HepG2 (cell line): ENCODE results near the gene SEC14L5. TPM values are rescaled to one million over a fixed set of nuclear protein-coding genes. Genes with fewer than 3 reads are reported as not detected.

Experiments
- ATAC-seq: fragments of 200-7000 bp; cut with Tn5 transposase; 3 replicates; pipeline ENCODE4 v1.9.1; 2020; ENCODE audit warnings: mild to moderate bottlenecking, moderate library complexity
- BruUV-seq: library from RNA; stranded (reverse); fragments of 400-500 nt; replicated peaks from 2 replicates; lab custom pipeline; 2021; lab: Mats Ljungman, UMichigan
- CTCF ChIA-PET: fragments of 300-600 bp; formaldehyde crosslinking; extraction: SDS; loops from one replicate; lab custom pipeline; 2021; ENCODE audit warnings: low total read pairs, inconsistent platforms, low intra/inter-chr PET ratio; lab: Yijun Ruan, JAX
- POLR2A ChIA-PET: fragments of 350-600 bp; sonication (Branson Sonifier 250); formaldehyde crosslinking; loops from one replicate; lab custom pipeline; 2020; ENCODE audit warnings: antibody characterized with exemption, inconsistent platforms; lab: Yijun Ruan, JAX
- DNase-seq: peaks from one replicate; pipeline ENCODE4 v3.0.0-alpha.2; 2015; ENCODE audit warnings: low spot score
- FAIRE-seq: peaks from 3 replicates; lab custom pipeline; 2011; peaks lifted over from hg19 to GRCh38; lab: Jason Lieb, UNC
- H2AFZ ChIP-seq: one replicate; pipeline ENCODE4 v1.6.1; 2011; ENCODE audit warnings: low read length, inconsistent platforms
- H3K27ac ChIP-seq: fragments of 300-600 bp; 3 replicates; pipeline ENCODE4 v1.8.0; 2011; ENCODE audit warnings: mixed run types, mild to moderate bottlenecking, mixed read lengths, low read length, inconsistent platforms; ENCODE audit not compliant: insufficient read depth; ENCODE audit errors: extremely low read length
- H3K27me3 ChIP-seq, 2 experiments: fragments of 200-600 bp in 1 of 2; 2 replicates in 1 of 2; 3 replicates in 1 of 2; pipeline versions ENCODE4 v1.6.0 to v1.8.0; 2011; ENCODE audit warnings: low read length in 2 of 2, mild to moderate bottlenecking in 2 of 2, moderate library complexity in 2 of 2, inconsistent platforms in 1 of 2; ENCODE audit not compliant: insufficient read depth in 2 of 2, control insufficient read depth in 1 of 2
- H3K36me3 ChIP-seq, 2 experiments: fragments of 200-600 bp in 1 of 2; replicated peaks in 1 of 2; 2 replicates in 1 of 2; 3 replicates in 1 of 2; pipeline versions ENCODE4 v1.5.1 to v1.8.0; 2011; ENCODE audit warnings: low read length in 2 of 2, inconsistent platforms in 1 of 2; ENCODE audit not compliant: insufficient read depth in 2 of 2, control insufficient read depth in 1 of 2
- H3K4me1 ChIP-seq: 2 replicates; pipeline ENCODE4 v1.5.1; 2012; ENCODE audit warnings: low read length, inconsistent platforms; ENCODE audit not compliant: insufficient read depth
- H3K4me2 ChIP-seq: 2 replicates; pipeline ENCODE4 v1.6.0; 2011; ENCODE audit warnings: low read depth, low read length, inconsistent platforms
- H3K4me3 ChIP-seq, 3 experiments: fragments of 200-600 bp in 1 of 3; sonication (generic), shearing (Covaris generic) in 1 of 3; replicated peaks in 1 of 3; 2 replicates each; pipeline ENCODE4 v1.5.1; 2011 to 2016; ENCODE audit warnings: low read length in 3 of 3, inconsistent platforms in 2 of 3, low read depth in 2 of 3, mild to moderate bottlenecking in 2 of 3, control low read depth in 1 of 3, mixed read lengths in 1 of 3; ENCODE audit not compliant: insufficient read depth in 1 of 3
- H3K79me2 ChIP-seq: one replicate; pipeline ENCODE4 v1.6.1; 2011; ENCODE audit warnings: low read length, inconsistent platforms; ENCODE audit not compliant: insufficient read depth
- H3K9ac ChIP-seq: 2 replicates; pipeline ENCODE4 v1.6.0; 2011; ENCODE audit warnings: mild to moderate bottlenecking, low read depth, low read length, inconsistent platforms; ENCODE audit not compliant: insufficient read depth
- H3K9me3 ChIP-seq: 2 replicates; pipeline ENCODE4 v1.5.1; 2012; ENCODE audit warnings: mild to moderate bottlenecking, low read length
- H4K20me1 ChIP-seq: 2 replicates; pipeline ENCODE4 v1.6.0; 2011; ENCODE audit warnings: inconsistent platforms, mild to moderate bottlenecking, low read length, moderate library complexity; ENCODE audit not compliant: insufficient read depth
- BCL6 ChIP-seq: IDR thresholded peaks from 2 replicates; pipeline ENCODE4 v1.6.1; 2016; ENCODE audit warnings: missing genetic modification reagents, missing compliant biosample characterization
- HHEX ChIP-seq: IDR thresholded peaks from 2 replicates; pipeline ENCODE4 v1.6.1; 2016; ENCODE audit warnings: control low read depth
- MIER2 ChIP-seq: IDR thresholded peaks from 2 replicates; pipeline ENCODE4 v1.6.1; 2016; ENCODE audit warnings: missing biosample characterization, missing genetic modification reagents
- NCOA1 ChIP-seq: sonication (generic); formaldehyde crosslinking; IDR thresholded peaks from 2 replicates; pipeline ENCODE4 v1.9.0; 2021; ENCODE audit warnings: missing genetic modification reagents
- NFRKB ChIP-seq: fragments of 450-650 bp; IDR thresholded peaks from 2 replicates; pipeline ENCODE4 v1.6.1; 2017
- SSRP1 ChIP-seq: IDR thresholded peaks from 2 replicates; pipeline ENCODE4 v1.6.1; 2016; ENCODE audit warnings: control low read depth
- ZKSCAN5 ChIP-seq: sonication (generic); formaldehyde crosslinking; IDR thresholded peaks from 2 replicates; pipeline ENCODE4 v1.5.1; 2020; ENCODE audit warnings: mild to moderate bottlenecking, missing genetic modification reagents
- ZMYM2 ChIP-seq: sonication (generic); formaldehyde crosslinking; IDR thresholded peaks from 2 replicates; pipeline ENCODE4 v1.8.0; 2022; ENCODE audit warnings: mild to moderate bottlenecking, missing genetic modification reagents
- ZNF431 ChIP-seq: sonication (generic); formaldehyde crosslinking; IDR thresholded peaks from 2 replicates; pipeline ENCODE4 v1.9.0; 2022; ENCODE audit warnings: missing genetic modification reagents, low read depth, mild to moderate bottlenecking, borderline replicate concordance
- ZNF432 ChIP-seq: sonication (generic); formaldehyde crosslinking; IDR thresholded peaks from 2 replicates; pipeline ENCODE4 v1.5.0; 2020; ENCODE audit warnings: missing genetic modification reagents, mild to moderate bottlenecking, borderline replicate concordance
- ZNF737 ChIP-seq: sonication (generic); formaldehyde crosslinking; IDR thresholded peaks from 2 replicates; pipeline ENCODE4 v1.5.0; 2020; ENCODE audit warnings: missing genetic modification reagents, mild to moderate bottlenecking, borderline replicate concordance
- WGBS: methylation state at CpG from one replicate; pipeline ENCODE4 v1.1.6; 2017; ENCODE audit warnings: low lambda C conversion rate; 5-methylcytosine and 5-hydroxymethylcytosine counted together
- in situ Hi-C: cut with HindIII; loops from 2 replicates; pipeline ENCODE4 v1.10.0; 2017; ENCODE audit warnings: low pct_unique_long_range_greater_than_20kb; ENCODE audit not compliant: extremely low pct_ligation_motif_present
- intact Hi-C: fragments of 100-400 bp; cut with micrococcal nuclease; formaldehyde crosslinking; loops from one replicate; pipeline ENCODE4 v1.10.0; 2022; ENCODE audit not compliant: unreplicated experiment
- polyA plus RNA-seq, 8 experiments: library from polyadenylated mRNA; depleted of rRNA in 3 of 8; stranded (reverse) in 7 of 8; unstranded in 1 of 8; fragments of >200 nt; fragmentation: Illumina TruSeq in 4 of 8; extraction: Trizol in 4 of 8; gene quantifications; 2 replicates each; pipeline versions ENCODE4 v1.2.1 to v1.2.3, GENCODE V29; 2011 to 2016; ENCODE audit warnings: low read depth in 4 of 8, missing spikeins in 1 of 8, mixed read lengths in 1 of 8; ENCODE audit not compliant: insufficient read depth in 1 of 8
- total RNA-seq, 5 experiments: library from RNA; depleted of rRNA; stranded (reverse); fragments of >200 nt; fragmentation: Illumina TruSeq; extraction: Trizol; gene quantifications; 2 replicates each; pipeline ENCODE4 v1.2.3, GENCODE V29; 2016; ENCODE audit warnings: low read depth in 1 of 5
- TF ChIP-seq, protein P1 (sequence below): sonication (generic); formaldehyde crosslinking; IDR thresholded peaks from 2 replicates; pipeline ENCODE4 v1.4.0; 2020; ENCODE audit warnings: missing genetic modification reagents
- TF ChIP-seq, protein P2 (sequence below): sonication (generic); formaldehyde crosslinking; IDR thresholded peaks from 2 replicates; pipeline ENCODE4 v1.4.0; 2020; ENCODE audit warnings: mild to moderate bottlenecking, missing genetic modification reagents

SEC14L5 gene
- total and polyA plus RNA-seq, 2 of the 13 experiments (the other 11 are each of a cell fraction or from before 2014, with no cell fraction given), result 0.40 to 0.42 TPM

DNA sequence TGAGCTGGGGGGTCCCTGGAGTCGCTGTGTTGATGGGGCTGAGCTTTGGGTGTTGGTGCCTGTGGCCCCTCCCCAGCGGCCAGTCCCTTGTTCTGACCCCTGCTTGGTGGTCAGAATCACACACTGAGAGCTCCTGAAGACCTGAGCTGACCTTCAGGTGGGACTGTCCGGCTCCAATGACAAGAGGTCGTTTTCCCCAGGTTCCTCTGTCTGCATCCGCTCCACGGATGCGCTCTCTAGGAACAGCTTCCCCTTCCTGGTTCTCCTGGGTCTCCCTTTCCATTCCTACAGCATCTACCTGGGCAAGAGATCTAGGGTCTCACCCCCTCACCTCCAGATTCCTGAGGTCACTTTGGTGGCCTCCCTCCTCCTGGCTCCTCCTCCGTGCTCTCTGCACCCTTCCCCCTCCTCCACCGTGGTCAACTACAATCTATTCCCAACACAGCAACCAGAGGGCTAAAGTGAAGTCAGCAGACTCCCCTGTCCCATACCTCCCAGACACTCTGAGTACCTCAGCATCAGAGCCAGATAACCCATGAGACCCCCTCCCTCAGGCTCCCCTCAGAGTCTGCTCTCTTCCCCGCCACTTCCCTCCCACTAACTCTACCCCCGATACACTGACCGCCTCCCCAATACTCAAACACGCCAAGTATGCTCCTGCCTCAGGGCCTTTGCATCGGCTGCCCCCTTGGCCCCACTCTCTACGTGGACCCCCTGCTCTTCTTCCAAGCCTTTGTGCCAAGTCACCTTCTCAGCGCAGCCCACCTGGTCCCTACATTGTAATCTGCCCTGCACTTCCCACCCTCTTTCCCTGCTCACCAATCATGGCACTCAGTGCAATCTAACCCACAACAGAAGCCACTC is 9.0 kb upstream of the SEC14L5 start (continued):
- no peak for TF ChIP-seq MIER2 (CRISPR knock-in tag)

DNA sequence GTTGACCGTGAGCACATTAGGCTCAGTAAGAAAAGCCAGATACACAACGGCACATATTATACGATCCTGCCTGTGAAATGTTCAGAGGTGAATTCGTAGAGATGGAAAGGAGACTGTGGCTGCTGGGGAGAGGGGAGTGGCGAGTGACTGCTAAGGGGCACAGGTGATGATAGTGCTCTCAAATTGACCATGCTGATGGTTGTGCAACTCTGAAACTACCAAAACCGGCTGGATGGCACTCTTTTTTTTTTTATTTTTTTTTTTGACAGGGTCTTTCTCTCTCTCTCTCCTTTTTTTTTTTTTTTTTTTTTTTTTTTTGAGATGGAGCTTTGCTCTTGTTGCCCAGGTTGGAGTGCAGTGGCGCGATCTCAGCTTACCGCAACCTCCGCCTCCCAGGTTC is 8.1 kb upstream of the SEC14L5 start:
- peaks cover 52% of the 10 kb centered on the region for H3K4me1 ChIP-seq
- no TSS peak for BruUV-seq
- H3K9ac ChIP-seq, result no peak overlapping the region
- H3K36me3 ChIP-seq, result no peaks in the 10 kb centered on the region
- H3K4me2 ChIP-seq, result no peak overlapping the region
- ATAC-seq (no peak), DNase-seq (no peak), FAIRE-seq (no peak)
- H3K79me2 ChIP-seq, result no peaks in the 10 kb centered on the region
- no peaks in the 10 kb centered on the region; a peak in 1 of 5 replicates for H3K27me3 ChIP-seq
- no peaks in the 10 kb centered on the region for H4K20me1 ChIP-seq
- POLR2A ChIA-PET, result no interaction called here
- in situ Hi-C loops, result loop anchor here (25.0 kb wide), 1 partner anchor 438 kb away; no protein-coding TSS in a partner anchor
- no peak overlapping the region for H3K27ac ChIP-seq
- no peak overlapping the region for H3K4me3 ChIP-seq
- no peaks in the 10 kb centered on the region for H3K9me3 ChIP-seq
- WGBS, result 60% methylated on average over 10 of the region's 10 CpGs
- H2AFZ ChIP-seq, result no peak overlapping the region
- intact Hi-C loops, result loop anchor here (5.0 to 10.0 kb wide), 2 partner anchors 38 to 335 kb away; partner anchors contain the start of gene UBALD1
- CTCF ChIA-PET, result no interaction called here
- TF ChIP-seq NCOA1 (CRISPR knock-in tag) (no peak), ZNF431 (CRISPR knock-in tag) (no peak), SSRP1 (CRISPR knock-in tag) (no peak), NFRKB (no peak), ZNF432 (CRISPR knock-in tag) (no peak), ZKSCAN5 (CRISPR knock-in tag) (no peak), ZMYM2 (no peak), HHEX (CRISPR knock-in tag) (no peak), BCL6 (CRISPR knock-in tag) (no peak), ZNF737 (CRISPR knock-in tag) (no peak)
- TF ChIP-seq, protein P1, sequence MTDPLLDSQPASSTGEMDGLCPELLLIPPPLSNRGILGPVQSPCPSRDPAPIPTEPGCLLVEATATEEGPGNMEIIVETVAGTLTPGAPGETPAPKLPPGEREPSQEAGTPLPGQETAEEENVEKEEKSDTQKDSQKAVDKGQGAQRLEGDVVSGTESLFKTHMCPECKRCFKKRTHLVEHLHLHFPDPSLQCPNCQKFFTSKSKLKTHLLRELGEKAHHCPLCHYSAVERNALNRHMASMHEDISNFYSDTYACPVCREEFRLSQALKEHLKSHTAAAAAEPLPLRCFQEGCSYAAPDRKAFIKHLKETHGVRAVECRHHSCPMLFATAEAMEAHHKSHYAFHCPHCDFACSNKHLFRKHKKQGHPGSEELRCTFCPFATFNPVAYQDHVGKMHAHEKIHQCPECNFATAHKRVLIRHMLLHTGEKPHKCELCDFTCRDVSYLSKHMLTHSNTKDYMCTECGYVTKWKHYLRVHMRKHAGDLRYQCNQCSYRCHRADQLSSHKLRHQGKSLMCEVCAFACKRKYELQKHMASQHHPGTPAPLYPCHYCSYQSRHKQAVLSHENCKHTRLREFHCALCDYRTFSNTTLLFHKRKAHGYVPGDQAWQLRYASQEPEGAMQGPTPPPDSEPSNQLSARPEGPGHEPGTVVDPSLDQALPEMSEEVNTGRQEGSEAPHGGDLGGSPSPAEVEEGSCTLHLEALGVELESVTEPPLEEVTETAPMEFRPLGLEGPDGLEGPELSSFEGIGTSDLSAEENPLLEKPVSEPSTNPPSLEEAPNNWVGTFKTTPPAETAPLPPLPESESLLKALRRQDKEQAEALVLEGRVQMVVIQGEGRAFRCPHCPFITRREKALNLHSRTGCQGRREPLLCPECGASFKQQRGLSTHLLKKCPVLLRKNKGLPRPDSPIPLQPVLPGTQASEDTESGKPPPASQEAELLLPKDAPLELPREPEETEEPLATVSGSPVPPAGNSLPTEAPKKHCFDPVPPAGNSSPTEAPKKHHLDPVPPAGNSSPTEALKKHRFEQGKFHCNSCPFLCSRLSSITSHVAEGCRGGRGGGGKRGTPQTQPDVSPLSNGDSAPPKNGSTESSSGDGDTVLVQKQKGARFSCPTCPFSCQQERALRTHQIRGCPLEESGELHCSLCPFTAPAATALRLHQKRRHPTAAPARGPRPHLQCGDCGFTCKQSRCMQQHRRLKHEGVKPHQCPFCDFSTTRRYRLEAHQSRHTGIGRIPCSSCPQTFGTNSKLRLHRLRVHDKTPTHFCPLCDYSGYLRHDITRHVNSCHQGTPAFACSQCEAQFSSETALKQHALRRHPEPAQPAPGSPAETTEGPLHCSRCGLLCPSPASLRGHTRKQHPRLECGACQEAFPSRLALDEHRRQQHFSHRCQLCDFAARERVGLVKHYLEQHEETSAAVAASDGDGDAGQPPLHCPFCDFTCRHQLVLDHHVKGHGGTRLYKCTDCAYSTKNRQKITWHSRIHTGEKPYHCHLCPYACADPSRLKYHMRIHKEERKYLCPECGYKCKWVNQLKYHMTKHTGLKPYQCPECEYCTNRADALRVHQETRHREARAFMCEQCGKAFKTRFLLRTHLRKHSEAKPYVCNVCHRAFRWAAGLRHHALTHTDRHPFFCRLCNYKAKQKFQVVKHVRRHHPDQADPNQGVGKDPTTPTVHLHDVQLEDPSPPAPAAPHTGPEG (CRISPR knock-in tag), result no peak
- TF ChIP-seq, protein P2, sequence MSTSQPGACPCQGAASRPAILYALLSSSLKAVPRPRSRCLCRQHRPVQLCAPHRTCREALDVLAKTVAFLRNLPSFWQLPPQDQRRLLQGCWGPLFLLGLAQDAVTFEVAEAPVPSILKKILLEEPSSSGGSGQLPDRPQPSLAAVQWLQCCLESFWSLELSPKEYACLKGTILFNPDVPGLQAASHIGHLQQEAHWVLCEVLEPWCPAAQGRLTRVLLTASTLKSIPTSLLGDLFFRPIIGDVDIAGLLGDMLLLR (CRISPR knock-in tag), result no peak
